ENCODE data around the gene IFNA5.

The IFNA5 gene

GRCh38 chr9:21289848-21290247, 15.3 kb downstream of the IFNA5 start:
- no peak for DNase-seq

- DNase-seq: no peak
Measured at GRCh38 chr9:21287280-21287679, 17.8 kb downstream of the IFNA5 start.

DNA sequence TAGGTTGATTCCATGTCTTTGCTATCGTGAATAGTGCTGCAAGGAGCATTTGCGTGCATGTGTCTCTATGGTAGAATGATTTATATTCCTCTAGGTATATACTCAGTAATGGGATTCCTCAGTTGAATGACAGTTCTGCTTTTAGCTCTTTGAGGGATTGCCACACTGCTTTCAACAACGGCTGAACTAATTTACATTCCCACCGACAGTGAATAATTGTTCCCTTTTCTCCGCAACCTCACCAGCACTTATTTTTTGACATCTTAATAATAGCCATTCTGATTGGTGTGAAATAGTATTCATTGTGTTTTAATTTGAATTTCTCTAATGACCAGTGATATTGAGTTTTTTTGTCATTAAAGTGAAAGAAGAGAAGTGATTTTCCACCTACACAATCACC, 18.5 kb downstream of the IFNA5 start:
- no peak for DNase-seq

DNA sequence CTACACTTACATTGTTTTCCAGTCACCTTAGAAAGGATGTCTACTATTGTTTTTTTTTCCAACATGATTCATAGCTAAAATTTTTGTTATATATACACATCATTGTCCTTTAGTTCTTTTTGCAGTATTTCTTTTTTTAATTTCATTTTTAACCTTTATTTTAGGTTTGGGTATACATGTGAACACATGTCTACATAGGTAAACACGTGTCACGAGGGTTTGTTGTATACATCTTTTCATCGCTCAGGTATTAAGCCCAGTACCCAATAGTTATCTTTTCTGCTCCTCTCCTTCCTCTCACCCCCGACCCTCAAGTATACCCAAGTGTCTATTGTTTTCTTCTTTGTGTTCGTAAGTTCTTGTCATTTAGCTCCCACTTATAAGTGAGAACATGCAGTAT, 19.0 kb downstream of the IFNA5 start:
- DNase-seq: no peak

GRCh38 chr9:21281275-21281674, 23.8 kb downstream of the IFNA5 start:
- DNase-seq: no peak

- DNase-seq: no peak
Measured at GRCh38 chr9:21268347-21268657, 36.8 kb downstream of the IFNA5 start.

- no peak for DNase-seq
Measured at GRCh38 chr9:21267485-21268346, 37.4 kb downstream of the IFNA5 start.

GRCh38 chr9:21266733-21267484, 38.2 kb downstream of the IFNA5 start:
- no peak for DNase-seq

- DNase-seq: no peak
Measured at GRCh38 chr9:21265421-21266189, 39.5 kb downstream of the IFNA5 start.

- DNase-seq: no peak
Measured at GRCh38 chr9:21255538-21256212, 49.4 kb downstream of the IFNA5 start.

Data from NCI-H446 treated with DMSO at 0.1 percent for 48 hours (cell line).